A673 (cell line): ENCODE results near the gene CTRL.

Source experiments
- CTCF ChIP-seq: fragments of 300-800, 200-600 bp; sonication (generic); conservative IDR thresholded peaks from 2 replicates; pipeline ENCODE4 v1.5.1; 2017; ENCODE audit warnings: low read depth, mild to moderate bottlenecking, antibody characterized with exemption, low read length, moderate library complexity, mixed read lengths
- EZH2 ChIP-seq: fragments of 200-600 bp; sonication (generic); IDR thresholded peaks from 2 replicates; pipeline ENCODE4 v1.6.1; 2017; ENCODE audit warnings: borderline replicate concordance, low read depth, mild to moderate bottlenecking, mixed read lengths, antibody characterized with exemption, low read length; ENCODE audit not compliant: poor library complexity, severe bottlenecking

GRCh38 chr16:67893743-67894399 lies 37.8 kb downstream of the CTRL start:
- TF ChIP-seq CTCF (no peak), EZH2 (no peak)
